ENCODE measurements around the gene CARD19.

The CARD19 gene

GRCh38 chr9:93053781-93054331, 42.2 kb upstream of the CARD19 start:
- no peak for DNase-seq (ENCODE audit: low read depth)

GRCh38 chr9:93054758-93055704, 41.0 kb upstream of the CARD19 start:
- DNase-seq (ENCODE audit: low read depth) = no peak
- TF ChIP-seq, protein P1, sequence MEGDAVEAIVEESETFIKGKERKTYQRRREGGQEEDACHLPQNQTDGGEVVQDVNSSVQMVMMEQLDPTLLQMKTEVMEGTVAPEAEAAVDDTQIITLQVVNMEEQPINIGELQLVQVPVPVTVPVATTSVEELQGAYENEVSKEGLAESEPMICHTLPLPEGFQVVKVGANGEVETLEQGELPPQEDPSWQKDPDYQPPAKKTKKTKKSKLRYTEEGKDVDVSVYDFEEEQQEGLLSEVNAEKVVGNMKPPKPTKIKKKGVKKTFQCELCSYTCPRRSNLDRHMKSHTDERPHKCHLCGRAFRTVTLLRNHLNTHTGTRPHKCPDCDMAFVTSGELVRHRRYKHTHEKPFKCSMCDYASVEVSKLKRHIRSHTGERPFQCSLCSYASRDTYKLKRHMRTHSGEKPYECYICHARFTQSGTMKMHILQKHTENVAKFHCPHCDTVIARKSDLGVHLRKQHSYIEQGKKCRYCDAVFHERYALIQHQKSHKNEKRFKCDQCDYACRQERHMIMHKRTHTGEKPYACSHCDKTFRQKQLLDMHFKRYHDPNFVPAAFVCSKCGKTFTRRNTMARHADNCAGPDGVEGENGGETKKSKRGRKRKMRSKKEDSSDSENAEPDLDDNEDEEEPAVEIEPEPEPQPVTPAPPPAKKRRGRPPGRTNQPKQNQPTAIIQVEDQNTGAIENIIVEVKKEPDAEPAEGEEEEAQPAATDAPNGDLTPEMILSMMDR (conservative IDR thresholded peaks at IDR 0.05; ENCODE audit: low read length) = no peak
- no peak overlapping the region for H3K4me3 ChIP-seq (ENCODE audit: low read length)

More at GRCh38 chr9:93053781-93054331, 42.2 kb upstream of the CARD19 start:
- H3K4me3 ChIP-seq (ENCODE audit: low read length) = no peak overlapping the region
- TF ChIP-seq, protein P1 (conservative IDR thresholded peaks at IDR 0.05; ENCODE audit: low read length) = no peak

- no peak for DNase-seq (ENCODE audit: low read depth)
- TF ChIP-seq, protein P1 (conservative IDR thresholded peaks at IDR 0.05; ENCODE audit: low read length) = no peak
- no peak overlapping the region for H3K4me3 ChIP-seq (ENCODE audit: low read length)
Measured at GRCh38 chr9:93057042-93057702, 38.8 kb upstream of the CARD19 start.

GRCh38 chr9:93057703-93058354, 38.2 kb upstream of the CARD19 start:
- DNase-seq (ENCODE audit: low read depth) = no peak
- H3K4me3 ChIP-seq (ENCODE audit: low read length) = no peak overlapping the region
- TF ChIP-seq, protein P1 (conservative IDR thresholded peaks at IDR 0.05; ENCODE audit: low read length) = no peak

DNA sequence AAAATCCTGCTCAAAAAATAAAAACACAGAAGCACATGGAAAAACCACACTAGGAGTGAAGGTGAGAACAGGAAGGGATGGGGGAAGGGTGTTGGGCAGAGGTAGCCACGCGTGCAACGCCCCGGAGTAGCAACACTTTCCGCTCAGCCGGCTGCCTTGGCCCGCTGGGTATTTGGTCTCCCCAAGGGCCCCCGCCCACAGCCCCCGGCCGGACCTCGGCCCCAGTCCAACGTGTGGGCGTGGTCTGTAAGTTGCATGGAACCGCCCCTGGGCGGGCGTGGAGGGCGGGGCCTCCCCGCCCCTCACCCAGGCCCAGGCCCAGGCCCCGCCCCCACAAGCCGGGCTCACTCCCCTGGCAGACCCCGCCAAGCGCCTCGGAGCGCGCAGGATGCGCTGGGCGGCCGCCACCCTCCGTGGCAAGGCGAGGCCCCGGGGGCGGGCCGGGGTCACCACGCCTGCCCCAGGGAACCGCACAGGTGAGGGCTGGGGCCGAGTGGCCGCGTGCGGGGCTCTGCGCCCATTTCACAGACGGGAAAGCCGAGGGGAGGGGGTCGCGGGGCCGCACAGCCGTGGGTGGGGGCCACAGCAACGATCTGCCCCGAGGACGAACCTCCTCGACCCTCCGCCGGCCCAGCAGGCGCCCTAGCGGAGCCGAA, 37.5 kb upstream of the CARD19 start, which contains the start of gene SUSD3:
TSS of gene SUSD3 (plus strand) at position 347 of the 656 bp plus-strand sequence. CDS start at position 389, 42 bp downstream.
- peak within 1 kb of the TSS; percentile 38 for H3K4me3 ChIP-seq (ENCODE audit: low read length)
- DNase-seq (ENCODE audit: low read depth) = no peak
- TF ChIP-seq, protein P1 (conservative IDR thresholded peaks at IDR 0.05; ENCODE audit: low read length) = no peak

DNA sequence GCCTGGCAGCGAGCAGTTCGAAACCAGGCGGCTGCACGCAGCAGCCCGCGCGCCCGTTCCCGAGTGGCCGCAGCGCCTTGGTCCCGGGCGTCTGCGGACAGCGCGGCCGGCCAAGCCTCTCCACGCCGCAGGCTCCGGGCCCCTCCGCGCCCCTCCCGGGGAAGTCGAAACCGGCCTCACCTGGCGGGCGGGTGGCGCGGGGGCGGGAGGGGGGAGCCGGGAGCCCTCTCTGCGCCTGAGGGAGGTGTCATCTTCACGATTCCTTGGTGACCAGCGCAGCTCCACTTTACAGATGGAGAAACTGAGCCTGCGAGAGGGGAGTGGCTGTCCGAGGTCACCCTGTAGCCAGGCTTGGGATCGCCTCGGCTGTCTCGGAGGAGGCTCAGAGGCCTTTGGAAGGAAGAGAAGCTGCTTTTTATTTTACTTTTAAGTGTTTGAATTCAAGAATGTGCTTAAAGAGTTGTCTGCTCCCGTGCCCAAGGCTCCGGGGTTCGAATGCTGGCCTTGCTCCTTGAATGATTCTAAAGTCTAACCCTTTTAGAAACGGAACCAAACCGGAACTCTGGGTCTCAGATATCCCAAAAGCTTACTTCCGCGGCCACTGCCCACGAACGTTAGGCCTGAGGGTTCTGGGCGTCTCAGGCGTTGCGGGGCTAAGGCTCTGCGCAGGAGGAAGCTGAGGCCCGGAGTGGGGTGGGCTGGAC, 36.9 kb upstream of the CARD19 start:
- peak overlapping the region; percentile 38 for H3K4me3 ChIP-seq (ENCODE audit: low read length)
- no peak for DNase-seq (ENCODE audit: low read depth)
- TF ChIP-seq, protein P1 (conservative IDR thresholded peaks at IDR 0.05; ENCODE audit: low read length) = no peak
